K562 (cell line): ENCODE measurements around the gene MARS1. TPM values are rescaled to one million over a fixed set of nuclear protein-coding genes. Genes with fewer than 3 reads are reported as not detected.

ENCODE experiments used
- ARNT ChIP-seq, 2 experiments: fragments of 450-650 bp; IDR thresholded peaks; 2 replicates each; pipeline ENCODE4 v1.6.1; 2016; ENCODE audit warnings: mild to moderate bottlenecking in 1 of 2
- CGGBP1 ChIP-seq: fragments of 250-450 bp; sonication (Bioruptor Pico); IDR thresholded peaks from 2 replicates; pipeline ENCODE4 v1.9.0; 2021; ENCODE audit warnings: mild to moderate bottlenecking
- CREB1 ChIP-seq, 2 experiments: sonication (generic) in 1 of 2; formaldehyde crosslinking in 1 of 2; IDR thresholded peaks; 2 replicates each; pipeline versions ENCODE4 v1.6.1 to v1.8.0; 2012 to 2022; ENCODE audit warnings: inconsistent platforms in 1 of 2, mild to moderate bottlenecking in 1 of 2, missing genetic modification reagents in 1 of 2, moderate library complexity in 1 of 2
- E2F5 ChIP-seq: sonication (generic); formaldehyde crosslinking; IDR thresholded peaks from 2 replicates; pipeline ENCODE4 v1.8.0; 2022; ENCODE audit warnings: mild to moderate bottlenecking, missing genetic modification reagents
- ESRRA ChIP-seq: fragments of 450-650 bp; IDR thresholded peaks from 2 replicates; pipeline ENCODE4 v1.6.1; 2014; ENCODE audit warnings: low read depth, mild to moderate bottlenecking, moderate library complexity, borderline replicate concordance
- FOXK1 ChIP-seq: sonication (generic); formaldehyde crosslinking; IDR thresholded peaks from 2 replicates; pipeline ENCODE4 v1.8.0; 2022; ENCODE audit warnings: missing genetic modification reagents, mild to moderate bottlenecking, borderline replicate concordance
- FOXK2 ChIP-seq, 2 experiments: fragments of 450-650 bp; IDR thresholded peaks in 1 of 2; conservative IDR thresholded peaks in 1 of 2; 2 replicates each; pipeline ENCODE4 v1.6.1; 2016; ENCODE audit warnings: low read depth in 2 of 2, mild to moderate bottlenecking in 1 of 2
- KDM1A ChIP-seq, 2 experiments: fragments of 450-650 bp; IDR thresholded peaks; 2 replicates each; pipeline ENCODE4 v1.6.1; 2016; ENCODE audit warnings: mild to moderate bottlenecking in 2 of 2
- LARP7 ChIP-seq: fragments of 450-650 bp; IDR thresholded peaks from 2 replicates; pipeline ENCODE4 v1.6.1; 2016
- MYBL2 ChIP-seq, 2 experiments: fragments of 450-650 bp in 1 of 2; sonication (generic) in 1 of 2; formaldehyde crosslinking in 1 of 2; IDR thresholded peaks; 2 replicates each; pipeline versions ENCODE4 v1.6.1 to v1.8.1; 2017 to 2022; ENCODE audit warnings: borderline replicate concordance in 1 of 2, inconsistent platforms in 1 of 2, low read depth in 1 of 2, mild to moderate bottlenecking in 1 of 2, missing genetic modification reagents in 1 of 2, moderate library complexity in 1 of 2
- NELFE ChIP-seq: IDR thresholded peaks from 2 replicates; pipeline ENCODE4 v1.6.1; 2011; ENCODE audit warnings: mild to moderate bottlenecking; ENCODE audit not compliant: insufficient read depth, insufficient read length
- PHB2 ChIP-seq: fragments of 450-650 bp; IDR thresholded peaks from 2 replicates; pipeline ENCODE4 v1.6.1; 2017; ENCODE audit warnings: low read depth
- PML ChIP-seq: IDR thresholded peaks from 2 replicates; pipeline ENCODE4 v1.6.1; 2012; ENCODE audit warnings: low read length, inconsistent platforms
- POLR2AphosphoS5 ChIP-seq: IDR thresholded peaks from 2 replicates; pipeline ENCODE4 v1.6.1; 2011; ENCODE audit warnings: mild to moderate bottlenecking, low read depth, low read length, moderate library complexity; ENCODE audit not compliant: control insufficient read depth, insufficient read depth
- RBM15 ChIP-seq: fragments of 200-400 bp; formaldehyde crosslinking; IDR thresholded peaks from 2 replicates; pipeline ENCODE4 v1.6.1; 2018; ENCODE audit warnings: mild to moderate bottlenecking, low read length, moderate library complexity; ENCODE audit not compliant: insufficient read depth
- RBM34 ChIP-seq: fragments of 200-400 bp; formaldehyde crosslinking; IDR thresholded peaks from 2 replicates; pipeline ENCODE4 v1.6.1; 2018; ENCODE audit warnings: low read length, borderline replicate concordance; ENCODE audit not compliant: insufficient read depth
- RREB1 ChIP-seq: fragments of 250-450 bp; sonication (Bioruptor Pico); IDR thresholded peaks from 2 replicates; pipeline ENCODE4 v1.4.0; 2020
- XRCC4 ChIP-seq: IDR thresholded peaks from one replicate; pipeline ENCODE4 v1.6.1; 2011; ENCODE audit not compliant: insufficient read depth, insufficient read length; ENCODE audit errors: extremely low read depth
- ZNF253 ChIP-seq: fragments of 250-450 bp; sonication (Bioruptor Pico); conservative IDR thresholded peaks from 2 replicates; pipeline ENCODE4 v1.6.1; 2021; ENCODE audit warnings: mild to moderate bottlenecking
- ZNF324 ChIP-seq: fragments of 250-450 bp; sonication (Bioruptor Pico); IDR thresholded peaks from 2 replicates; pipeline ENCODE4 v1.4.0; 2020; ENCODE audit warnings: mild to moderate bottlenecking
- polyA plus RNA-seq, 8 experiments: library from polyadenylated mRNA; depleted of rRNA in 4 of 8; stranded (reverse) in 5 of 8; unstranded in 3 of 8; fragments of >200 nt; fragmentation: Nextera tagmentation in 2 of 8; fragmentation: Illumina TruSeq in 1 of 8; extraction: Ambion mirVana in 2 of 8; extraction: Trizol in 1 of 8; gene quantifications; 2 replicates each; pipeline versions ENCODE4 v1.2.1 to v1.2.3, GENCODE V29; 2011 to 2014; ENCODE audit warnings: inconsistent platforms in 1 of 8, missing spikeins in 1 of 8
- total RNA-seq, 7 experiments: library from RNA; depleted of rRNA in 6 of 7; stranded (reverse); fragments of >200 nt in 6 of 7; fragmentation: Illumina TruSeq in 2 of 7; extraction: Trizol in 2 of 7; gene quantifications; 2 replicates each; pipeline versions ENCODE4 v1.2.1 to v1.2.3, GENCODE V29; 2011 to 2021; ENCODE audit warnings: low replicate concordance in 1 of 7

Gene MARS1
- total and polyA plus RNA-seq, 9 of the 15 experiments (the other 6 are each of a cell fraction or from before 2014, with no cell fraction given), result 117 to 382 (median 220) TPM

GRCh38 chr12:57539134-57539768, 51.4 kb downstream of the MARS1 start (continued):
- TF ChIP-seq FOXK2 (conservative IDR thresholded peaks at IDR 0.05 in 1 of 2, IDR thresholded peaks at IDR 0.05 in 1 of 2; ENCODE audit: low read depth in 2 of 2), result peak; percentile 95 to 98
- no peak for TF ChIP-seq RBM15
- TF ChIP-seq CGGBP1 (CRISPR knock-in tag), result no peak
- TF ChIP-seq CREB1 (IDR thresholded peaks at IDR 0.05), result no peak
- 0 out of 2 replicates have a peak, but pooled peaks have one; percentile 33 for TF ChIP-seq CREB1 (CRISPR knock-in tag; IDR thresholded peaks at IDR 0.05)
- TF ChIP-seq ARNT (IDR thresholded peaks at IDR 0.05), result peak; percentile 76 to 83; a peak in 2 of 4 replicates
- 0 out of 2 replicates have a peak, but pooled peaks have one; percentile 55 for TF ChIP-seq FOXK1 (CRISPR knock-in tag)
- peak; percentile 93 for TF ChIP-seq PML
- TF ChIP-seq ZNF253 (CRISPR knock-in tag), result no peak
- TF ChIP-seq ESRRA, result no peak
- TF ChIP-seq RREB1 (CRISPR knock-in tag), result 0 out of 2 replicates have a peak, but pooled peaks have one; percentile 69
- peak; percentile 92 for TF ChIP-seq POLR2AphosphoS5
- TF ChIP-seq RBM34, result no peak
- TF ChIP-seq XRCC4, result no peak
- TF ChIP-seq KDM1A (IDR thresholded peaks at IDR 0.05), result peak; percentile 84 to 87
- TF ChIP-seq ZNF324 (CRISPR knock-in tag), result peak; percentile 79
- no peak for TF ChIP-seq LARP7
- TF ChIP-seq MYBL2 (IDR thresholded peaks at IDR 0.05; ENCODE audit: low read depth), result no peak
- no peak for TF ChIP-seq MYBL2 (CRISPR knock-in tag; IDR thresholded peaks at IDR 0.05; ENCODE audit: borderline replicate concordance)
- TF ChIP-seq PHB2, result peak; percentile 55; the same call in 1 of the 2 replicates
- no peak for TF ChIP-seq E2F5 (CRISPR knock-in tag)
- TF ChIP-seq NELFE, result no peak
